Nephron progenitor cell (in vitro differentiated cells): ENCODE results near the gene SHC3.

Experiments used
- DNase-seq: peaks from one replicate; pipeline ENCODE4 v3.0.0; 2021
- H3K27ac Mint-ChIP-seq: 2 replicates; pipeline ENCODE4 v1.8.0; 2021; ENCODE audit warnings: mild to moderate bottlenecking, moderate library complexity, mixed read lengths
- H3K27me3 Mint-ChIP-seq: 2 replicates; pipeline ENCODE4 v1.8.0; 2021; ENCODE audit warnings: mild to moderate bottlenecking, low read depth, mixed read lengths; ENCODE audit not compliant: poor library complexity
- H3K36me3 Mint-ChIP-seq: 2 replicates; pipeline ENCODE4 v1.8.0; 2021; ENCODE audit warnings: low read depth, mixed read lengths
- H3K4me1 Mint-ChIP-seq: 2 replicates; pipeline ENCODE4 v1.8.0; 2021; ENCODE audit warnings: mixed read lengths
- H3K4me3 Mint-ChIP-seq: 2 replicates; pipeline ENCODE4 v1.8.0; 2021; ENCODE audit warnings: mild to moderate bottlenecking, moderate library complexity, mixed read lengths
- H3K9me3 Mint-ChIP-seq: 2 replicates; pipeline ENCODE4 v1.8.0; 2021; ENCODE audit warnings: mild to moderate bottlenecking, moderate library complexity, mixed read lengths
- TF ChIP-seq, protein P1 (sequence below): fragments of 200-600 bp; sonication (generic); IDR thresholded peaks from 2 replicates; pipeline ENCODE4 v1.5.0; 2021; ENCODE audit warnings: antibody characterized with exemption

SHC3 gene

DNA sequence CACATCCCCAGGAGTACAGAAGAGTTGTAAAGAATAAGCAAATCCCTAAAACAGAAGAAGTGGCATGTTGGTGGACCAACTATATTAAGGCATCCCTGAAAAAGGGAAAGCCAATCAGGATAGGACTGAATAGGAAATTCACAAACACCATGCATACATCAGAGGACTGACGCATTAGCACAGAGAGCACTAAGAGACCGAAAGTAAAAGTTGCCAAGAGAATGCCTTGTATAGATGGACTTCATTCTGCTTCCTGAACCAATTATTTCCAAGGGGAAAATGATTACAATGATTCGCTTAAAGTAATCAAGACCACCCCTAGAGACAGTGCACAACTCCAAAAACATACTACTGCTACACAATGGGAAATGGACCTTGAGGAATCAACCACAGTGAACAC, 33.5 kb downstream of the SHC3 start:
- peaks cover 5% of the 10 kb centered on the region for H3K27me3 Mint-ChIP-seq
- H3K4me3 Mint-ChIP-seq = no peak overlapping the region
- peaks cover 12% of the 10 kb centered on the region for H3K4me1 Mint-ChIP-seq
- TF ChIP-seq, protein P1, sequence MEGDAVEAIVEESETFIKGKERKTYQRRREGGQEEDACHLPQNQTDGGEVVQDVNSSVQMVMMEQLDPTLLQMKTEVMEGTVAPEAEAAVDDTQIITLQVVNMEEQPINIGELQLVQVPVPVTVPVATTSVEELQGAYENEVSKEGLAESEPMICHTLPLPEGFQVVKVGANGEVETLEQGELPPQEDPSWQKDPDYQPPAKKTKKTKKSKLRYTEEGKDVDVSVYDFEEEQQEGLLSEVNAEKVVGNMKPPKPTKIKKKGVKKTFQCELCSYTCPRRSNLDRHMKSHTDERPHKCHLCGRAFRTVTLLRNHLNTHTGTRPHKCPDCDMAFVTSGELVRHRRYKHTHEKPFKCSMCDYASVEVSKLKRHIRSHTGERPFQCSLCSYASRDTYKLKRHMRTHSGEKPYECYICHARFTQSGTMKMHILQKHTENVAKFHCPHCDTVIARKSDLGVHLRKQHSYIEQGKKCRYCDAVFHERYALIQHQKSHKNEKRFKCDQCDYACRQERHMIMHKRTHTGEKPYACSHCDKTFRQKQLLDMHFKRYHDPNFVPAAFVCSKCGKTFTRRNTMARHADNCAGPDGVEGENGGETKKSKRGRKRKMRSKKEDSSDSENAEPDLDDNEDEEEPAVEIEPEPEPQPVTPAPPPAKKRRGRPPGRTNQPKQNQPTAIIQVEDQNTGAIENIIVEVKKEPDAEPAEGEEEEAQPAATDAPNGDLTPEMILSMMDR = no peak
- no peak overlapping the region for H3K27ac Mint-ChIP-seq
- DNase-seq = no peak
- no peaks in the 10 kb centered on the region for H3K36me3 Mint-ChIP-seq
- H3K9me3 Mint-ChIP-seq = peaks cover under 1% of the 10 kb centered on the region

DNA sequence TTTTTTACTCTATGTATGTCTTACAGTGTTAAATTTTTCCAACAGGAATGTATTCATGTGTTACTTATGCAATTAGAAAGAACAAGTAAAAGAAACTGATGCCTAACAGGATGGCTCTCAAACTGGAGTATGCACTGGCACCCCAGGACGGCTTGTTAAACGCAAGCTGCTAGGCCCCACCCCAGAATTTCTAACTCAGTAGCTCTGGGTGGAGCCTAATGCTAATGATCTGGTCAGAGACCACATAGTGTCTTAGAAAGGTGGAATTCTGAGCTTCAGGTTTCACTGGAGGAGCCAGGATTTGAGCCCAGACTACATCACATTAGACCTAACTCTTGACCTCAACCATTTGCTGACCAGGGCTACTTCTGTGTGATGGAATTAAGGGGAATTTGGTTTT, 34.4 kb downstream of the SHC3 start:
- TF ChIP-seq, protein P1 = no peak
- H3K27ac Mint-ChIP-seq = no peak overlapping the region
- H3K9me3 Mint-ChIP-seq = peaks cover 4% of the 10 kb centered on the region
- peaks cover 3% of the 10 kb centered on the region for H3K27me3 Mint-ChIP-seq
- no peaks in the 10 kb centered on the region for H3K36me3 Mint-ChIP-seq
- no peak overlapping the region for H3K4me3 Mint-ChIP-seq
- DNase-seq = no peak
- peaks cover 12% of the 10 kb centered on the region for H3K4me1 Mint-ChIP-seq

DNA sequence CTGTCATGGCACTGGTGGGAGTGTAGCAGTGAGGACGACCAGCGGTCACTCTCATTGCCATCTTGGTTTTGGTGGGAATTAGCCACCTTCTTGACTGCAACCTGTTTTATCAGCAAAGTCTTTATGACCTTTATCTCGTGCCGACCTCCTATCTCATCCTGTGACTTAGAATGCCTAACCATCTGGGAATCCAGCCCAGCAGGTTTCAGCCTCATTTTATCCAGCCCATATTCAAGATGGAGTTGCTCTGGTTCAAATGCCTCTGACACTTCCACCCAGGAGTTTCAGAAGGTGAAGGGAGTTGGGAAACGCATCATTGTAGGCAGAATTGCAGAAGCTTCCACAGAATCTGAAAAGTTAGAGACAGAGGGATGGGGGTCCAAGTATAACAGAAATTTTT, 35.4 kb downstream of the SHC3 start:
- Mint-ChIP-seq H3K9me3 (peaks cover 4% of the 10 kb centered on the region), H3K36me3 (no peaks in the 10 kb centered on the region), H3K27me3 (peaks cover 3% of the 10 kb centered on the region), H3K4me3 (no peak overlapping the region), H3K4me1 (peaks cover 12% of the 10 kb centered on the region), H3K27ac (no peak overlapping the region)
- TF ChIP-seq, protein P1 = no peak
- no peak for DNase-seq

DNA sequence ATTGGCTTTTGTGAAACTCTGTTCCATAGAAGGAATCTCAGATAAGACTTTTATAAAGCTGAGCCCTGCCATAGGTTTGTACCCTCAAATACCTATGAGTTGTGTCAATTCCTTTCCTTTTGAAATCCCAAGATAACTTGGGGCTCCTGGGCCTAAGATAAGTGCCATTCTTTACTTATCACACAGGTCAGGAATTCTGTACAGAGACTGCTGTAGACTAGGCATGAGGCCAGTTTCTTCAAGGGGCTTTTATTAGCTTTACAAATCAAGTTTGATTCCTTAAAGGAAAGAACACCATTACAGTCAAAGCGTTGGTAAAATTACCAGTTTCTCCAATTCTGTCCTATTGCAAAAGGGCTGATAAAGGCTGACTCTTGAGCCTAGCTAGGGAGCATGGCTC, 39.2 kb downstream of the SHC3 start:
- H3K4me1 Mint-ChIP-seq = no peaks in the 10 kb centered on the region
- peaks cover 3% of the 10 kb centered on the region for H3K27me3 Mint-ChIP-seq
- no peak overlapping the region for H3K4me3 Mint-ChIP-seq
- TF ChIP-seq, protein P1 = no peak
- no peaks in the 10 kb centered on the region for H3K36me3 Mint-ChIP-seq
- DNase-seq = no peak
- H3K9me3 Mint-ChIP-seq = peaks cover 26% of the 10 kb centered on the region
- no peak overlapping the region for H3K27ac Mint-ChIP-seq

DNA sequence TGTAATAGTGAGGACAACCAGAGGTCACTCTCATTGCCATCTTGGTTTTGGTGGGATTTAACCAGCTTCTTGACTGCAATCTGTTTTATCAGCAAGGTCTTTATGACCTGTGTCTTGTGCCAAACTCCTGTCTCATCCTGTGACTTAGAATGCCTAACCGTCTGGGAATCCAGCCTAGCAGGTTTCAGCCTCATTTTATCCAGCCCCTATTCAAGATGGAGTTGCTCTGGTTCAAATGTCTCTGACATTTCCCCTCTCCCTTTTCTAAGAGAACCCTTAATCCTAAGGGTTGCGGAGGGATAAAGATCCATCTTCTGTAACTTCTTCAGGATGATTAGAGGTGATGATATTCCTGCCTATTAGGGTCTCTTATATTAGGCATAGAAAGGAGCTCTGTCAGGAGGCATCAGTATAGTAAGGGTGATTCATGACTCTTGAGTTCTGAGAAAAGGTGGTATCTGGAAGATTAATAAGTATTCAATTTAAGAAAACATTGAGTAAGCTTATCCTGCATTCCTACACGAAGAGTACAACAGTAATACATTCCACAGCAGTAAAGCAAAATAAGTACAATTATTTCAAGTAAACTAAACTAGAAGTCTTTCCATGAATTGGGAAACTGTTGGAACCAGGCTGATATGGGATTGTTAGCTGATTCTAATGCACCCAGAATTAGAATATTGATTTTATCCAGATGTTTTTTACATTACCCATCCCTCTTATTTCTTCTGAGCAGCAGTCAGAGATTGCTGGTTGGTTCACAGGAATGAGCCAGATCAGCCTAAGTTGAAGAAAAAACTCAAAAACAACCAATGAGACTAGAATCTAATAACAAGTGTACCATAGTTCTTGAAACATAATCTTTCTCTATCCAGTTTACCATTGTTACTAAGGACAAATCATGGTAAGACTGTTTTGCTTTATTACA, 39.9 kb downstream of the SHC3 start:
- Mint-ChIP-seq H3K9me3 (peaks cover 34% of the 10 kb centered on the region), H3K27me3 (peaks cover 3% of the 10 kb centered on the region), H3K36me3 (no peaks in the 10 kb centered on the region), H3K4me3 (no peak overlapping the region), H3K27ac (no peak overlapping the region), H3K4me1 (no peaks in the 10 kb centered on the region)
- TF ChIP-seq, protein P1 = no peak
- DNase-seq = no peak
